Stimulated activated naive B cell treated with anti-CD40 and anti-IgM and Interleukin-4, amounts not matched to agents 10 μg/mL and 1 μg/mL and 100 μg/mL, for 72 hours (primary cell): Measurements from ENCODE around the gene NDRG2.
"Not testable (repeated sequence)": the region's sequence is repeated elsewhere in the genome, so short reads cannot be mapped to it uniquely, and the experiment has no call there.

Source experiments
- ATAC-seq, 2 donors: fragments of 150-1000 bp; cut with Tn5 transposase; replicated peaks; 2 replicates each; pipeline ENCODE4 v1.10.0; 2021; ENCODE audit warnings: moderate library complexity in 1 of 2
- DNase-seq: peaks from one replicate; pipeline ENCODE4 v3.0.0; 2021
- H3K27ac Mint-ChIP-seq: one replicate; pipeline ENCODE4 v1.8.0; 2022; ENCODE audit warnings: mild to moderate bottlenecking, mixed read lengths
- H3K27me3 Mint-ChIP-seq, 2 donors: one replicate each; pipeline ENCODE4 v1.8.0; 2022; ENCODE audit warnings: mixed read lengths in 2 of 2
- H3K36me3 Mint-ChIP-seq, 2 donors: one replicate each; pipeline ENCODE4 v1.8.0; 2022; ENCODE audit warnings: mixed read lengths in 2 of 2, mild to moderate bottlenecking in 1 of 2
- H3K4me1 Mint-ChIP-seq, 2 donors: one replicate each; pipeline ENCODE4 v1.8.0; 2022; ENCODE audit warnings: mixed read lengths in 2 of 2, mild to moderate bottlenecking in 1 of 2
- H3K4me3 Mint-ChIP-seq, 2 donors: one replicate each; pipeline ENCODE4 v1.8.0; 2022; ENCODE audit warnings: mild to moderate bottlenecking in 2 of 2, mixed read lengths in 2 of 2, moderate library complexity in 1 of 2
- H3K9me3 Mint-ChIP-seq, 2 donors: one replicate each; pipeline ENCODE4 v1.8.0; 2022; ENCODE audit warnings: mixed read lengths in 2 of 2, mild to moderate bottlenecking in 1 of 2

NDRG2 gene

DNA sequence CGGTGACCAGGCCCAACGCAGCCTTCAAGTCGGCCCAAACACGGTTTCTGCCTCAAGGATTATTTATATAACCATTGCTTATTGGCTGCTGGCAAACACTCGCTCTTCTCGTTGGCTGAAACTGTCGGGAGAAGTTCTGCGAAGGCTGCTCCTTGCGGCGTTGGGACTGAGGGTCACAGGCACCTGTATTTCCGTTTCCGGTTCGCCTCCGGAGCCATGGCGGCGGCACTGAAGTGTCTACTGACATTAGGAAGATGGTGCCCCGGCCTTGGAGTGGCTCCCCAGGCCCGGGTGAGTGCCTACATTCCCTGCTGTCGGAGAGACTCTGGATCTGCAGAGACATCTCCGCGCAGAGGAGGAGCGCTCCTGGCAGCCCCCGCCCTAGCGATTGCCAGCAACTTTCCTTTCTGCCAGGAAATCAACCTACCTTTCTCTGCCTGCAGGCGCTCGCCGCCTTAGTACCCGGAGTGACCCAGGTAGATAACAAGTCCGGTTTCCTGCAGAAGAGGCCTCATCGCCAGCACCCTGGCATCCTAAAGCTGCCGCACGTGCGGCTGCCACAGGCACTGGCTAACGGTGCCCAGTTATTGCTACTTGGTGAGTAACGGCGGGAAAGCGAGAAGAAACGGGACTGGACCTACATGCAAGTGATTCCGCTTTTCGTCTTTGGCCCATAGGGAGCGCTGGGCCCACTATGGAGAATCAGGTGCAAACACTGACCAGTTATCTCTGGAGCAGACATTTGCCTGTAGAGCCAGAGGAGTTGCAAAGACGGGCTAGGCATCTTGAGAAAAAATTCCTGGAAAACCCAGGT lies 34.9 kb downstream of the NDRG2 start, which contains the start of gene METTL17:
METTL17 (plus strand) TSS at position 194 of the 814 bp plus-strand sequence; CDS start at position 217, 23 bp downstream.
- H3K36me3 Mint-ChIP-seq = peaks cover 7 to 22% of the 10 kb centered on the region in 2 donors

DNA sequence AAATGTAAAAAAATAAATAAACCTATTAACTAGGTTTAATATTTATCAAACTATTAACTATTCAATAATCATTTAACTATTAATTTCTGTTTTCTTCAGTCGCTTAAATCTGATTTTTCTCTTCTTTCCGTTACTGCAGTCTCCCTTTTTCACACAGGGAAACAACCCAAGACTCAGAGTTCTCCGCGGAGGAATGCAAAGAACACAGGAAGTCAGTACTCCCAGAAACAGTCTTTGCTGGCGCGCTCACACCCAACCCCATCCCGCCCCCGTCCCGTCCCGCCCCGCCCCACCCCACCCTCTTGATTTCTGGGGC lies 35.4 kb downstream of the NDRG2 start:
- ATAC-seq (no peak), DNase-seq (no peak)
- Mint-ChIP-seq H3K4me1 (peaks cover 8 to 18% of the 10 kb centered on the region in 2 donors), H3K4me3 (peak overlapping the region; percentile 92), H3K36me3 (peaks cover 4 to 16% of the 10 kb centered on the region in 2 donors), H3K27ac (peak overlapping the region; percentile 92), H3K9me3 (no peaks in the 10 kb centered on the region), H3K27me3 (no peaks in the 10 kb centered on the region)

More for the DNA sequence above, 34.9 kb downstream of the NDRG2 start, which contains the start of gene METTL17:
- Mint-ChIP-seq H3K9me3 (no peaks in the 10 kb centered on the region), H3K27ac (peak within 1 kb of the TSS; percentile 92), H3K4me1 (peaks cover 8 to 18% of the 10 kb centered on the region in 2 donors), H3K27me3 (no peaks in the 10 kb centered on the region), H3K4me3 (peak within 1 kb of the TSS; percentile 92)
- ATAC-seq (peak; percentile 97 to 98), DNase-seq (peak; percentile 89)

DNA sequence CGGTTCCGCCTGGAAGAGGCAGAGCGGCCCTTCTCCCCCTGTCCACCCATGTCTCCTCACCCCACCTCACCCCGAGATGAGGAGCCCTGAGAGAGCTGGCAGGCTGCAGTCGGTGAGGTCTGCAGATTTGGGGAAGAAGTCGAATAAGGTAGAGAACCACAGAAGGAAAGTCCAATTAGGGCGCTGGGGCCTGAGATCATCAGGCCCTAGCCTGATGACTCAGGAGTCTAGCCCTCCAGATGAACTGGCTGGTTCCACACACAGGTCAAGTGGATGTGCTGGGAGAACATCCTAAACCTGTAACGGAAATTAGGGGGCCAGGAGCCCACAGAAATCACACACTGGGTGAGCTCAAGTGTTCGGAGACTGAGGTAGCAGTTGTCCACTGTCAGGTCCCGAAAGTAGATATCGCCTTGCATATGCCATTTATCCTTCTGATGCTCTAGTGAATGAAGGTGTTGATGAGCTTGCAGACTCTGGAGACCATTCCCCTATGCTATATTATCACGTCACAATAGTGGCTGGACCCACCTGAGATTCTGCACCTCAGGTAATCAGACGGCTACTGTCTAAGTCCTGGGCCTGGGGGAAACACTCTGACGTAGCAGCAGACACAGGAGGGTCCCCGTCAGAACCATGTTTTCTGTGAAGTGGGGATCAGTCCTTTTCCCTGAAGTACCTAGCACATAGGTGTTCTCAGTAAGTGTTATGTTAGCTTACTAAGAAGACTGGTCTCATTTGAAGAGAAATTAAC lies 36.0 kb downstream of the NDRG2 start:
- H3K4me1 Mint-ChIP-seq = peaks cover 8 to 18% of the 10 kb centered on the region in 2 donors
- H3K27ac Mint-ChIP-seq = peak overlapping the region; percentile 76
- DNase-seq (no peak), ATAC-seq (no peak)
- H3K36me3 Mint-ChIP-seq = peaks cover 4 to 12% of the 10 kb centered on the region in 2 donors
- H3K27me3 Mint-ChIP-seq = peaks cover 0 to 4% of the 10 kb centered on the region in 2 donors
- peak overlapping the region; percentile 45 to 58 for H3K4me3 Mint-ChIP-seq
- no peaks in the 10 kb centered on the region for H3K9me3 Mint-ChIP-seq

DNA sequence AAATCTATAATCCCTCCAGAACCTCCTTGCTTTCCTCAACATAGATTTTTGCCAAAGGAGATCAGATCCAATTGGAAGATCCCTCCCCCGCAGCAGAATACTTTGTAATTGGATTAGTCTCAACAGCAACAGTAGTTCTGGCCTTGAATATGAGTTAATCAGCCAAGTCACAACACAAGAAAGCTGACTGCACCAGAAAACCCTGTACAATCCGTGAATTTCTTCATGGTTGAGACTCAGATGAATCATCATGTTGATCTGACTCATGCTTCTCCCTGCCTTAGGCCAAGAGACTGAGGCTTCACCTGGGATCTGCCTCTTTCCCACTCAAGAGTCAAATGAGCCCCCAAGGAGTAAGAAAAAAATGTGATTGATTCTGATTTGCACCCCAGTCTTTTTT lies 38.0 kb downstream of the NDRG2 start:
- ATAC-seq = no peak
- no peaks in the 10 kb centered on the region for H3K9me3 Mint-ChIP-seq
- peaks cover 0 to under 1% of the 10 kb centered on the region in 2 donors for H3K36me3 Mint-ChIP-seq
- peaks cover 5 to 14% of the 10 kb centered on the region in 2 donors for H3K4me1 Mint-ChIP-seq
- no peak overlapping the region for H3K27ac Mint-ChIP-seq
- DNase-seq = no peak
- H3K4me3 Mint-ChIP-seq = no peak overlapping the region
- peaks cover 5 to 12% of the 10 kb centered on the region in 2 donors for H3K27me3 Mint-ChIP-seq

DNA sequence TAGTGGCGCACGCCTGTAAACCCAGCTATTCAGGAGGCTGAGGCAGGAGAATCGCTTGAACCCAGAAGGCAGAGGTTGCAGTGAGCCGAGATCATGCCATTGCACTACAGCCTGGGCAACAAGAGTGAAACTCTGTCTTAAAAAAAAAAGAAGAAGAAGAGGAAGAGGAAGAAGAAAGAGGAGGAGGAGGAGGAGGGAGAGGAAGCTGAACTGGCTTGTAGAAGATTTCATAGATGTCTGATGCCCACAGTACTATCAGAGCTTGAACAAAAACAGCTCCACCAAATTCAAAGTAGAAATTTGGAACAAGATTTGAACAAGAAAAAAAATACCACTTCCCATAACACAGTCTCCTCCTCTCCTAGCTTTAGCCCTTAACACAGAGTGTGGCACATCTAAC lies 39.2 kb downstream of the NDRG2 start:
- DNase-seq, H3K4me3 Mint-ChIP-seq, H3K4me1 Mint-ChIP-seq, H3K27ac Mint-ChIP-seq, H3K9me3 Mint-ChIP-seq, H3K36me3 Mint-ChIP-seq, ATAC-seq: not testable (repeated sequence)
- peaks cover 8 to 15% of the 10 kb centered on the region in 2 donors for H3K27me3 Mint-ChIP-seq

DNA sequence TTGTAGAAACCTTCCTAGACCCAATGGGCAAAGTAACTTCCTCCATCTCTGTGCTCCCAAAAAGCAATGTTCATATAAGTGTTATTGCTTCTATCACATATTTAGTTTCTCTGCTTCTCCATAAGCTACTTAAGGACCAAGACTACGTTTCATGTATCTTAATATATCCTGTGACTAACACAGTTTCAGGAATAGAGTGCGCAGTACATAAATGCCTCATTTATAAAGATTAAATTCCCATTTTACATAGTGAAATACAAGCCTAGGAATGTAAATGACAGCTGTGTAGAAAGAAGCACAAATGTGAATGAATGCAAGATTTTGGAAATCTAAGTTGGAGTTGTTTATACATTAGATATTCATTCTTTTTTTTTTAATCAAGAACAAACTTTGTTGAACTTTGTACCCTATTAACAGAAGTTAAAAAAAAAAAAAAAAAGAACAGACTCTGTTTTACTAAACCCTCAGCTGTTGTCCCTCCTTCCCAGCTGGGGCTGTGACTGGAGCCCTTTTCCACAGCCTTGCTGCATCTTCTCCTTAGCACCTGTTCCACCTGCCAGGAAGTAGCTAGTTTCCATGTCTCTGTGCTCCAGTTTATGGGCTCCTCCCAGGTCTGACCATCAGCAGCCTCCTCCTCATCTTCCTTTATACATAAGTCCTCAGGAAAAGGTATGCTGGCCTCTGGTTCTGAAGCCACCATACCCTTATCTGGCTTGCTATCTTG lies 42.1 kb downstream of the NDRG2 start:
- H3K4me1 Mint-ChIP-seq = no peaks in the 10 kb centered on the region
- no peak overlapping the region for H3K4me3 Mint-ChIP-seq
- peaks cover 24 to 32% of the 10 kb centered on the region in 2 donors for H3K27me3 Mint-ChIP-seq
- DNase-seq (no peak), ATAC-seq (no peak)
- H3K9me3 Mint-ChIP-seq = no peaks in the 10 kb centered on the region
- no peaks in the 10 kb centered on the region for H3K36me3 Mint-ChIP-seq
- H3K27ac Mint-ChIP-seq = no peak overlapping the region

DNA sequence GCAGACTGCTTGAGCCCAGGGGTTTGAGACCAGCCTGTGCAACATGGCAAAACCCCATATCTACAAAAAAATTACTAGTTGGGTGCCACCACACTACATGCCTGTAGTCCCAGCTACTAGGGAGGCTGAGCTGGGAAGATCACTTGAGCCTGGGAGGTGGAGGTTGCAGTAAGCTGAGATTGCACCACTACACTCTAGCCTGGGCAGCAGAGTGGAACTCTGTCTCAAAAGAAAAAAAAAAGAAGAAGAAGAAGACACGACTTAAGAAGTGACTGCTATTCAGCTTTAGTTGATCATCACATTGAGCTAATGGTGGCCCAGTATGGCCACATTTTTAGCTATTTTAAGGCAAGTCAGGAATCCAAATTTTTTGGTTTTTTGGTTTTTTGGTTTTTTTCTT lies 44.0 kb downstream of the NDRG2 start:
- H3K9me3 Mint-ChIP-seq = no peaks in the 10 kb centered on the region
- H3K4me3 Mint-ChIP-seq = no peak overlapping the region
- no peaks in the 10 kb centered on the region for H3K36me3 Mint-ChIP-seq
- H3K27me3 Mint-ChIP-seq = peaks cover 24 to 32% of the 10 kb centered on the region in 2 donors
- ATAC-seq (no peak), DNase-seq (no peak)
- no peaks in the 10 kb centered on the region for H3K4me1 Mint-ChIP-seq
- no peak overlapping the region for H3K27ac Mint-ChIP-seq

DNA sequence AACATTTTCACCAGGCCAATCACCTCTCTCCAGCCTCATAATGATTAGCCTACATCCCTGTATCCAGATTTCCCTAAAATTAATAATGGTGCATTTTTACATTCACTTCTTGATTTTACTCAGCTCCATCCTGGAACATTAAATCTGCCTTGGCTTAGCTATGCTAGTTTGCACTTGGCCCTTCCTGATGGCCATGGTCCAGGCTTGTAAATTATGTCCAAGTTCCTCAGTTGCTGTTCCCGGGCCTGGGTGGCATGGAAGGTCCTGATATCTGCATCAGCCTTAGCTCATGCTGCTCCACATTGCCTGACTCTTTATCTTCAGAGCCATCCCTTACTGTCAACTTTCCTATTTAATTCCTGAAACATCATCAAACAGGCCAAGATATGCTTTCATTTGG lies 46.2 kb downstream of the NDRG2 start:
- no peak overlapping the region for H3K4me3 Mint-ChIP-seq
- no peaks in the 10 kb centered on the region for H3K9me3 Mint-ChIP-seq
- peaks cover 29 to 31% of the 10 kb centered on the region in 2 donors for H3K27me3 Mint-ChIP-seq
- H3K36me3 Mint-ChIP-seq = no peaks in the 10 kb centered on the region
- no peak for DNase-seq
- no peak for ATAC-seq
- H3K27ac Mint-ChIP-seq = no peak overlapping the region
- H3K4me1 Mint-ChIP-seq = no peaks in the 10 kb centered on the region

DNA sequence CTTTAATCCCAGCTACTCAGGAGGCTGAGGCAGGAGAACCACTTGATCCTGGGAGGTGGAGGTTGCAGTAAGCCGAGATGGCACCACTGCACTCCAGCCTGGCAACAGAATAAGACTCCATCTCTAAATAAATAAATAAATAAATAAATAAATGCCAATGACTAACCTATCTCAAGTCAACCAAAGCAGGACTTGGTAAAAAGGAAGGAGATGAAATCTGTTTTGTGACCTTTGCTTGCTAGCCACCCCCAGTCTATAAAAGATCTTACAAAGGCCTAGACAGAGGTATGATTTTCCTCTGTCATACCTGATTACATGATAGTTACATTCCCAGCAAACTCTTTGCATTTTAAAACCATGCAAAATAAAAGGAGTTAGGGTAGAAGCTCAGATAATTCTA lies 48.6 kb downstream of the NDRG2 start:
- no peak overlapping the region for H3K27ac Mint-ChIP-seq
- DNase-seq (no peak), ATAC-seq (no peak)
- H3K4me1 Mint-ChIP-seq = peaks cover 4 to 5% of the 10 kb centered on the region in 2 donors
- peaks cover 42 to 47% of the 10 kb centered on the region in 2 donors for H3K27me3 Mint-ChIP-seq
- H3K9me3 Mint-ChIP-seq = no peaks in the 10 kb centered on the region
- no peaks in the 10 kb centered on the region for H3K36me3 Mint-ChIP-seq
- H3K4me3 Mint-ChIP-seq = no peak overlapping the region

DNA sequence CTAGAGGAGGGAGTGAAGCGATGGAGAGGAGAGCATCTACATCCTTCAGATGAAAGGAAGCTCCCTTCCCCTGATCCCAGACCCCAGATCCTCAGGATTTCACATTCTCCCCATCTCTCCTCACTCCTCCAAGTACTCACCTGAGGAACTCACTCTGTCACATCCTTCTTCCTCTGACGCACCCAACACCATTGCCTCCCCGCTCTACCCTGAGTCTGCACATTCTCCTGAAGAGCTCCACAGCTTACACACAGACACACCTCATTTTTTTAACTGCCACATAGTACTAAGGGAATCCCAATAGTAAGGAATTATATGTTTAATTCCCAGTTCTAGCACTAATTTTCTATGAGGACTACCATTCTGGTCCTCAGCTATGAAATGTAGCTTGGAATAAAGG lies 51.4 kb downstream of the NDRG2 start:
- DNase-seq = no peak
- H3K4me1 Mint-ChIP-seq = peaks cover 10 to 13% of the 10 kb centered on the region in 2 donors
- no peak overlapping the region for H3K4me3 Mint-ChIP-seq
- no peaks in the 10 kb centered on the region for H3K9me3 Mint-ChIP-seq
- H3K27me3 Mint-ChIP-seq = peaks cover 31 to 39% of the 10 kb centered on the region in 2 donors
- H3K36me3 Mint-ChIP-seq = no peaks in the 10 kb centered on the region
- ATAC-seq = no peak
- H3K27ac Mint-ChIP-seq = no peak overlapping the region

DNA sequence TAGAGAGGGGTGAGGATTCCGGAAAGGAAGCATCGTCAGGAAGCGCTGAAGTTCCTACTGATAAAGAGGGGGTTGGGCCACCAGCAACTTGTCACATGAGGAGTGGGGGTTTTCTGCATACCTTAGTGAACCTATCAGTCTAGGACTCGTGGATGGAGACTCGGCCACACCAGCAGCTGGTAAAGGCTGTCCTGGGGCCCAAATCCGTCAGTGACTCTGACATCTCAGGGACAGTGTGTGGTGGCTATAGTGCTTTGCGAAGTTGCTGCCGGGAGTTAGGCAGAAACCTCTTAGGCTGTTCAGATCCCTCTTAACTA lies 53.2 kb downstream of the NDRG2 start:
- ATAC-seq (peak; percentile 31 to 44), DNase-seq (no peak)
- peaks cover 10 to 13% of the 10 kb centered on the region in 2 donors for H3K4me1 Mint-ChIP-seq
- H3K27me3 Mint-ChIP-seq = peaks cover 41 to 54% of the 10 kb centered on the region in 2 donors
- H3K4me3 Mint-ChIP-seq = peak overlapping the region; percentile 86 to 93
- no peaks in the 10 kb centered on the region for H3K36me3 Mint-ChIP-seq
- H3K27ac Mint-ChIP-seq = peak overlapping the region; percentile 42
- H3K9me3 Mint-ChIP-seq = no peaks in the 10 kb centered on the region

DNA sequence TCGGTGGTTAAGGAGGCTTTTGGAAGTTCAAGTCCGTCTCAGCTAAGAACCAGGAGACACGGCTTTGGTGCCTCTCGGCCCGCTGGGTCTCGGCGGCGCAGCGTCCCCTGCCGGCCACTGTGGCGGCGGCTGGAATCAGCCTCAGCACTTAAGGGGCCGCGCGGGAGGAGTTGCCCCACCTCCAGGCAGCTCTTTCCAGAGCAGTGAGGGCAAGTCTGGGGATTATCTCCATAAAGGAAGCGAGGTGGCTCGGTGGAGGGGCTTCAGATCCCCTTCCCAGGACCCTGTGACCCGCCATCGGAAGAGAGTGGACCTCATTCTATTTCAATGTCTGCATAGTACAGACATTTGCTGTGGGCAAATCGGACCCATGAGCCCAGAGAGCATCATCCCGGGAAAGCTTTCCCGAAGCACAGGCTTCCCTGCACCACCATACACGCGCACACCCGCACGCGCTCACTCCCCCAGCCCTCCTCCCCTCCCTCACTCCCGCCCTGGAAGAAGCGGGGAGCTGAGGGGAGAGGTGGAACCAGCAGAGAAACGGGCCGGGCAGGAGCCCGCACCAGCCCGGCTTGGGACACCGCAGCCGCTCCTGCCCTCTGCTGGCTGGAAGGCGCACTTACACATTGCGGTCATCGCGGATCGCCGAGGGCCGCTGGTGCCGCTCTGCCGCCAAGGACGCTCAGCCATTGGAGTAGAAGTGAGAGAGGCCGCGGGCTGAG lies 53.7 kb downstream of the NDRG2 start:
- H3K27me3 Mint-ChIP-seq = peaks cover 41 to 54% of the 10 kb centered on the region in 2 donors
- DNase-seq (peak; percentile 80), ATAC-seq (peak; percentile 90 to 95)
- no peaks in the 10 kb centered on the region for H3K36me3 Mint-ChIP-seq
- peak overlapping the region; percentile 86 for H3K27ac Mint-ChIP-seq
- peak overlapping the region; percentile 86 to 93 for H3K4me3 Mint-ChIP-seq
- peaks cover 10 to 13% of the 10 kb centered on the region in 2 donors for H3K4me1 Mint-ChIP-seq
- H3K9me3 Mint-ChIP-seq = no peaks in the 10 kb centered on the region

DNA sequence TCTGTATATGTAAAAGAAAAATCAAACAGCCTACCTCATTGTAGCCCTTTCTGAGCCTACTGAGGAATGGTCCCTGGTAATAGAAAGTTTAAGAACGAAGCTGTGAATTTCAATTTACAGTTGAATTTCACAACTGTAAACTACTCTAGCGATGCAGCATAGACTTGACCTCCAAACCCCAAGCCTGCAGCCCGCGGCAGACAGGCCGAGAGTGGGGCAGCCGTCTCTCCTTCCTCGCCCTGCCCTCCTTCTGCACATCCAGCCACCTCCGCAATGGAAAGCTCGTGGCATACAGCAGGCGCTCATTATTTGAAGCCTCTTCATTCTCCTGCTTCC lies 54.2 kb downstream of the NDRG2 start:
- ATAC-seq = peak; percentile 14 to 19
- Mint-ChIP-seq H3K27me3 (peaks cover 41 to 54% of the 10 kb centered on the region in 2 donors), H3K4me1 (peaks cover 10 to 13% of the 10 kb centered on the region in 2 donors), H3K27ac (peak overlapping the region; percentile 86), H3K9me3 (no peaks in the 10 kb centered on the region), H3K36me3 (no peaks in the 10 kb centered on the region), H3K4me3 (peak overlapping the region; percentile 86 to 93)
- no peak for DNase-seq

DNA sequence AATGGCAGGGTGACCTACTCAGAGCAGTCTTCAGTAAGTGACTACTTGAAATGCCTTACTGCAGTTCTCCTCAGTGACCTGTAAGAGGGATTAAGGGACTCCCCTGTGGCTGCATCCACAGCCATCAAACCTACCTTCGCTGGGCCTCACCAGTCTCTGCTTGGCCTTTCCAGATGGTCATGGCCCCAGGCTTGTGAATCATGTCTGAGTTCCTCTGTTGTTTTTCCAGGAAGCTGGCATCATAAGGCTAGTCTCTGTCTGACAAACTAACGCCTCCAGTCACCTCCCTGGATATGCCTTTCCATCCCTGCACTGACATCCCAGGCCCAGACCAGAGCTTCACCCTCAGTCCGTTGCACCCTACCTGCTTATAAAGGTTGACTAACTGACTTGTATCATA lies 55.5 kb downstream of the NDRG2 start:
- Mint-ChIP-seq H3K4me1 (peaks cover 10 to 13% of the 10 kb centered on the region in 2 donors), H3K9me3 (no peaks in the 10 kb centered on the region), H3K36me3 (no peaks in the 10 kb centered on the region), H3K4me3 (no peak overlapping the region), H3K27ac (no peak overlapping the region), H3K27me3 (peaks cover 45 to 51% of the 10 kb centered on the region in 2 donors)
- ATAC-seq (no peak), DNase-seq (no peak)
